HL-60 (cell line): Measurements from ENCODE around the gene ZNF423.

Source experiments
- DNase-seq, 2 experiments: peaks; one replicate each; pipeline ENCODE4 v3.0.0-alpha.2; 2010 to 2020; ENCODE audit warnings: low read depth in 1 of 2, low spot score in 1 of 2
- H3K27ac ChIP-seq: fragments of 250-450 bp; sonication (Bioruptor Pico); replicated peaks from 2 replicates; pipeline ENCODE4 v1.5.1; 2020; ENCODE audit warnings: mild to moderate bottlenecking, moderate library complexity
- H3K27me3 ChIP-seq: fragments of 250-450 bp; sonication (Bioruptor Pico); 2 replicates; pipeline ENCODE4 v1.5.1; 2021; ENCODE audit warnings: mild to moderate bottlenecking, moderate library complexity; ENCODE audit not compliant: insufficient read depth, poor library complexity, severe bottlenecking
- H3K4me3 ChIP-seq: replicated peaks from 2 replicates; pipeline ENCODE4 v1.5.1; 2011; ENCODE audit warnings: mild to moderate bottlenecking, control low read depth, low read length; ENCODE audit not compliant: insufficient read depth
- GABPA ChIP-seq: IDR thresholded peaks from 2 replicates; pipeline ENCODE4 v1.6.1; 2012; ENCODE audit warnings: low read depth
- POLR2AphosphoS5 ChIP-seq: IDR thresholded peaks from 2 replicates; pipeline ENCODE4 v1.6.1; 2012; ENCODE audit warnings: low read depth
- SPI1 ChIP-seq: IDR thresholded peaks from 2 replicates; pipeline ENCODE4 v1.6.1; 2012; ENCODE audit warnings: low read depth, mild to moderate bottlenecking, borderline replicate concordance
- TF ChIP-seq, protein P1 (sequence below): IDR thresholded peaks from one replicate; pipeline ENCODE4 v1.5.1; 2011; ENCODE audit warnings: low read length, control low read depth, inconsistent platforms; ENCODE audit not compliant: insufficient read depth
- TF ChIP-seq, protein P2 (sequence below): IDR thresholded peaks from 2 replicates; pipeline ENCODE4 v1.6.1; 2012; ENCODE audit warnings: low read depth; ENCODE audit not compliant: insufficient replicate concordance

ZNF423 gene

GRCh38 chr16:49580751-49581303 lies 275.1 kb downstream of the ZNF423 start:
- TF ChIP-seq, protein P1, sequence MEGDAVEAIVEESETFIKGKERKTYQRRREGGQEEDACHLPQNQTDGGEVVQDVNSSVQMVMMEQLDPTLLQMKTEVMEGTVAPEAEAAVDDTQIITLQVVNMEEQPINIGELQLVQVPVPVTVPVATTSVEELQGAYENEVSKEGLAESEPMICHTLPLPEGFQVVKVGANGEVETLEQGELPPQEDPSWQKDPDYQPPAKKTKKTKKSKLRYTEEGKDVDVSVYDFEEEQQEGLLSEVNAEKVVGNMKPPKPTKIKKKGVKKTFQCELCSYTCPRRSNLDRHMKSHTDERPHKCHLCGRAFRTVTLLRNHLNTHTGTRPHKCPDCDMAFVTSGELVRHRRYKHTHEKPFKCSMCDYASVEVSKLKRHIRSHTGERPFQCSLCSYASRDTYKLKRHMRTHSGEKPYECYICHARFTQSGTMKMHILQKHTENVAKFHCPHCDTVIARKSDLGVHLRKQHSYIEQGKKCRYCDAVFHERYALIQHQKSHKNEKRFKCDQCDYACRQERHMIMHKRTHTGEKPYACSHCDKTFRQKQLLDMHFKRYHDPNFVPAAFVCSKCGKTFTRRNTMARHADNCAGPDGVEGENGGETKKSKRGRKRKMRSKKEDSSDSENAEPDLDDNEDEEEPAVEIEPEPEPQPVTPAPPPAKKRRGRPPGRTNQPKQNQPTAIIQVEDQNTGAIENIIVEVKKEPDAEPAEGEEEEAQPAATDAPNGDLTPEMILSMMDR, result no peak
- TF ChIP-seq GABPA (no peak), SPI1 (no peak), POLR2AphosphoS5 (no peak)
- TF ChIP-seq, protein P2, sequence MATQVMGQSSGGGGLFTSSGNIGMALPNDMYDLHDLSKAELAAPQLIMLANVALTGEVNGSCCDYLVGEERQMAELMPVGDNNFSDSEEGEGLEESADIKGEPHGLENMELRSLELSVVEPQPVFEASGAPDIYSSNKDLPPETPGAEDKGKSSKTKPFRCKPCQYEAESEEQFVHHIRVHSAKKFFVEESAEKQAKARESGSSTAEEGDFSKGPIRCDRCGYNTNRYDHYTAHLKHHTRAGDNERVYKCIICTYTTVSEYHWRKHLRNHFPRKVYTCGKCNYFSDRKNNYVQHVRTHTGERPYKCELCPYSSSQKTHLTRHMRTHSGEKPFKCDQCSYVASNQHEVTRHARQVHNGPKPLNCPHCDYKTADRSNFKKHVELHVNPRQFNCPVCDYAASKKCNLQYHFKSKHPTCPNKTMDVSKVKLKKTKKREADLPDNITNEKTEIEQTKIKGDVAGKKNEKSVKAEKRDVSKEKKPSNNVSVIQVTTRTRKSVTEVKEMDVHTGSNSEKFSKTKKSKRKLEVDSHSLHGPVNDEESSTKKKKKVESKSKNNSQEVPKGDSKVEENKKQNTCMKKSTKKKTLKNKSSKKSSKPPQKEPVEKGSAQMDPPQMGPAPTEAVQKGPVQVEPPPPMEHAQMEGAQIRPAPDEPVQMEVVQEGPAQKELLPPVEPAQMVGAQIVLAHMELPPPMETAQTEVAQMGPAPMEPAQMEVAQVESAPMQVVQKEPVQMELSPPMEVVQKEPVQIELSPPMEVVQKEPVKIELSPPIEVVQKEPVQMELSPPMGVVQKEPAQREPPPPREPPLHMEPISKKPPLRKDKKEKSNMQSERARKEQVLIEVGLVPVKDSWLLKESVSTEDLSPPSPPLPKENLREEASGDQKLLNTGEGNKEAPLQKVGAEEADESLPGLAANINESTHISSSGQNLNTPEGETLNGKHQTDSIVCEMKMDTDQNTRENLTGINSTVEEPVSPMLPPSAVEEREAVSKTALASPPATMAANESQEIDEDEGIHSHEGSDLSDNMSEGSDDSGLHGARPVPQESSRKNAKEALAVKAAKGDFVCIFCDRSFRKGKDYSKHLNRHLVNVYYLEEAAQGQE, result no peak
- no peak overlapping the region for H3K4me3 ChIP-seq
- peaks cover 5% of the 10 kb centered on the region for H3K27me3 ChIP-seq
- no peak for DNase-seq
- H3K27ac ChIP-seq, result no peak overlapping the region

DNA sequence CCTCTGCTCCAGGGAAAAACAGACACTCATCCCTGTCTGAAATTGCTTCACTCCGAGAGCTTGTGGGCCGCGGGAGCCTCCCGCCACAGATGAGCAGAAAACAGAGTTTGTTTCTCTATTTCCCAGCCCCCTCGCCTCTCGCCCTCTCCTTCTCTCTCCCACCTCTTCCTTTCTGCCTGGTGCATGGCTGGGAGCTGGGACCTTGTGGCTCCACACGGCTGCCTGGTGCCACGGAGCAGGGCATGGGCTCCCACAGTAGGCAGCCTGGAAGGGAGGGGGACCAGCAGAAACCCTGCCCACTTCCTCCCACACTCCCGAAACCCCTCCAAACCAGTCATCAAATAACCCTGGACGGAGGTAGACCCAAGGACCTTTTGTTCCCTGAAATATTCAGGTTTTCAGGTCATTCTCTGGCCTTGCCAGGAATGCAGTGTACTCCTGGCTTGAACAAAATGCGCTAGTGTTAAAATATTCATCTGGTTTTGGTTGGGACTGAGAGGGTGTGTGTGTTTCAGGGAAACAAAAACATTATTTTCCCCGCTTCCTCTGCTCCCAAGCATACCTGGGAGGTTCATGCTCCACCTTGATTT lies 277.4 kb downstream of the ZNF423 start:
- Histone ChIP-seq H3K4me3 (no peak overlapping the region), H3K27me3 (peaks cover 5% of the 10 kb centered on the region), H3K27ac (no peak overlapping the region)
- TF ChIP-seq SPI1 (no peak), POLR2AphosphoS5 (no peak), GABPA (no peak)
- TF ChIP-seq, protein P1, result no peak
- TF ChIP-seq, protein P2, result no peak
- DNase-seq, result no peak

DNA sequence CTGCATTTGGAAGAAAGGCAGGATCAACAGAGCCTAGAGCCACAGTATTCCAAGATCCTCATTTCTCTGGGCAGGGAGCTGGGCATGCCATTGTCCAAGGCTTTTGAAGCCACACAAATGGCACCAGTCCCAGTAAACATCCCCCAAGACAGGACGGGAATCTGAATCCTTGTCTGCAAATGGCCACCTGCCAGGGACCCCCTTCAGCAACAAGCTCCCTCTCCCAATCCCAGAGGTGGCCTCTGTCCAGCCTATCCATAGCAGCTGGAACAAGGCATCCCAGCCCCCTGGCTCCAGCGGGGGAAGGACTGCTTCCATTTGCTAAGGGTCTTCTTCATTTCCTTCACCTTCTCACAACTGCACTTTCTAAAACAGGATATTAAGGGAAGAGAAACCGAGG lies 277.9 kb downstream of the ZNF423 start:
- no peak for TF ChIP-seq SPI1
- TF ChIP-seq, protein P2, result no peak
- no peak for TF ChIP-seq POLR2AphosphoS5
- TF ChIP-seq, protein P1, result no peak
- TF ChIP-seq GABPA, result no peak
- peaks cover 5% of the 10 kb centered on the region for H3K27me3 ChIP-seq
- no peak for DNase-seq

More for the DNA sequence above, 277.9 kb downstream of the ZNF423 start:
- Histone ChIP-seq H3K27ac (no peak overlapping the region), H3K4me3 (no peak overlapping the region)
